ENCODE data around the gene NFIA. TPM values are rescaled to one million over a fixed set of nuclear protein-coding genes. Genes with fewer than 3 reads are reported as not detected.

NFIA gene
- polyA plus RNA-seq, 3 donors: 1.4 to 5.3 (median 2.4) TPM

- intact Hi-C loops (cut with micrococcal nuclease): loop anchor here in 1 of 2 donors (5.0 kb wide), 1 partner anchor 37 kb away; no protein-coding TSS in a partner anchor
Observed at GRCh38 chr1:61089741-61090140, 7.4 kb downstream of the NFIA start.

GRCh38 chr1:61090546-61091202 is 8.3 kb downstream of the NFIA start:
- Histone ChIP-seq H3K79me2 (ENCODE audit: insufficient read depth, low read length) (peaks cover 3% of the 10 kb centered on the region), H3K36me3 (replicated peaks in 1 of 2; ENCODE audit: control insufficient read depth in 1 of 2, insufficient read depth in 2 of 2, low read length in 2 of 2) (peaks cover 6 to 19% of the 10 kb centered on the region in 2 donors), H3K27me3 (ENCODE audit: control insufficient read depth in 2 of 2, insufficient read depth in 2 of 2, low read length in 2 of 2) (no peaks in the 10 kb centered on the region), H3K9me3 (replicated peaks in 1 of 2; ENCODE audit: control insufficient read depth in 1 of 2, insufficient read depth in 1 of 2, low read length in 2 of 2) (no peaks in the 10 kb centered on the region), H2AFZ (ENCODE audit: insufficient read depth, low read depth, low read length, poor library complexity, severe bottlenecking) (no peak overlapping the region), H3K4me3 (replicated peaks in 1 of 3; ENCODE audit: low read depth in 2 of 3, low read length in 3 of 3) (no peak overlapping the region), H3K27ac (ENCODE audit: low read depth in 1 of 2, low read length in 2 of 2) (no peak overlapping the region), H3K4me1 (ENCODE audit: control insufficient read depth in 1 of 2, insufficient read depth in 2 of 2, low read length in 2 of 2) (no peaks in the 10 kb centered on the region), H3K9ac (ENCODE audit: insufficient read depth, low read length, poor library complexity, severe bottlenecking) (no peak overlapping the region), H3K4me2 (replicated peaks; ENCODE audit: extremely low read depth, low read length, poor library complexity, severe bottlenecking) (no peak overlapping the region), H4K20me1 (ENCODE audit: insufficient read depth, low read length) (no peaks in the 10 kb centered on the region)
- intact Hi-C loops (cut with micrococcal nuclease): no loop called here
- Mint-ChIP-seq H3K36me3 (peaks cover 22 to 27% of the 10 kb centered on the region in 2 donors), H3K27me3 (ENCODE audit: low read depth in 3 of 3) (no peaks in the 10 kb centered on the region), H3K27ac (no peak overlapping the region), H3K9me3 (no peaks in the 10 kb centered on the region), H3K4me1 (peaks cover 12% of the 10 kb centered on the region), H3K4me3 (no peak overlapping the region)
- DNase-seq: no peak
- 100% methylated on average over 3 of the region's 9 CpGs for WGBS (ENCODE audit: insufficient coverage)
- no peak for TF ChIP-seq CTCF (IDR thresholded peaks at IDR 0.05)

More at GRCh38 chr1:61089741-61090140, 7.4 kb downstream of the NFIA start:
- H3K9me3 ChIP-seq (replicated peaks in 1 of 2; ENCODE audit: control insufficient read depth in 1 of 2, insufficient read depth in 1 of 2, low read length in 2 of 2): no peaks in the 10 kb centered on the region
- H3K9ac ChIP-seq (ENCODE audit: insufficient read depth, low read length, poor library complexity, severe bottlenecking): no peak overlapping the region
- Mint-ChIP-seq H3K4me3 (no peak overlapping the region), H3K9me3 (no peaks in the 10 kb centered on the region), H3K36me3 (peaks cover 22 to 26% of the 10 kb centered on the region in 2 donors), H3K27ac (no peak overlapping the region), H3K27me3 (ENCODE audit: low read depth in 3 of 3) (peaks cover 0 to 1% (median 0%) of the 10 kb centered on the region in 3 donors), H3K4me1 (peaks cover 12% of the 10 kb centered on the region)
- no peak overlapping the region for H3K4me3 ChIP-seq (replicated peaks in 1 of 3; ENCODE audit: low read depth in 2 of 3, low read length in 3 of 3)
- no peak overlapping the region for H2AFZ ChIP-seq (ENCODE audit: insufficient read depth, low read depth, low read length, poor library complexity, severe bottlenecking)
- H3K79me2 ChIP-seq (ENCODE audit: insufficient read depth, low read length): peaks cover 9% of the 10 kb centered on the region
- no peaks in the 10 kb centered on the region for H4K20me1 ChIP-seq (ENCODE audit: insufficient read depth, low read length)
- H3K27me3 ChIP-seq (ENCODE audit: control insufficient read depth in 2 of 2, insufficient read depth in 2 of 2, low read length in 2 of 2): peaks cover 0 to 2% of the 10 kb centered on the region in 2 donors
- no peak for DNase-seq
- TF ChIP-seq CTCF (IDR thresholded peaks at IDR 0.05): no peak
- peaks cover 6 to 19% of the 10 kb centered on the region in 2 donors for H3K36me3 ChIP-seq (replicated peaks in 1 of 2; ENCODE audit: control insufficient read depth in 1 of 2, insufficient read depth in 2 of 2, low read length in 2 of 2)
- H3K27ac ChIP-seq (ENCODE audit: low read depth in 1 of 2, low read length in 2 of 2): no peak overlapping the region
- H3K4me1 ChIP-seq (ENCODE audit: control insufficient read depth in 1 of 2, insufficient read depth in 2 of 2, low read length in 2 of 2): no peaks in the 10 kb centered on the region
- H3K4me2 ChIP-seq (replicated peaks; ENCODE audit: extremely low read depth, low read length, poor library complexity, severe bottlenecking): no peak overlapping the region
